NCI-H748 (cell line): Measurements from ENCODE around the gene PTGDR.
A peak's percentile ranks its signal among the peaks of the same experiment; 100 is the strongest.

Experiments used
- DNase-seq: peaks from one replicate; lab custom pipeline; 2025; ENCODE audit not compliant: unreplicated experiment; lab: John Stamatoyannopoulos, UW

PTGDR gene

GRCh38 chr14:52307905-52308304 lies 40.4 kb downstream of the PTGDR start:
- DNase-seq, result no peak

- no peak for DNase-seq
Measured at GRCh38 chr14:52310541-52310940, 43.0 kb downstream of the PTGDR start.

- DNase-seq, result no peak
Measured at GRCh38 chr14:52312931-52313355, 45.4 kb downstream of the PTGDR start.

- no peak for DNase-seq
Measured at GRCh38 chr14:52313462-52313861, 46.0 kb downstream of the PTGDR start.

GRCh38 chr14:52313903-52314594 lies 46.6 kb downstream of the PTGDR start, which contains the start of gene PTGER2:
PTGER2 (plus strand) TSS chr14:52314312; CDS start chr14:52314549, 237 bp downstream.
- DNase-seq, result peak; percentile 71

GRCh38 chr14:52314595-52315354 lies 47.3 kb downstream of the PTGDR start:
- DNase-seq, result peak; percentile 60

- DNase-seq, result no peak
Measured at GRCh38 chr14:52315355-52315718, 47.8 kb downstream of the PTGDR start.

GRCh38 chr14:52318062-52318461 lies 50.6 kb downstream of the PTGDR start:
- DNase-seq, result no peak

- no peak for DNase-seq
Measured at GRCh38 chr14:52318826-52319645, 51.5 kb downstream of the PTGDR start.

- no peak for DNase-seq
Measured at GRCh38 chr14:52319919-52320318, 52.4 kb downstream of the PTGDR start.

- DNase-seq, result no peak
Measured at GRCh38 chr14:52325126-52325525, 57.6 kb downstream of the PTGDR start.

- no peak for DNase-seq
Measured at GRCh38 chr14:52325630-52326029, 58.1 kb downstream of the PTGDR start.
